DMS 273 (cell line): ENCODE results near the gene PLCB4.

Experiments used
- DNase-seq: peaks from one replicate; lab custom pipeline; 2025; ENCODE audit not compliant: unreplicated experiment; lab: John Stamatoyannopoulos, UW

The PLCB4 gene

DNA sequence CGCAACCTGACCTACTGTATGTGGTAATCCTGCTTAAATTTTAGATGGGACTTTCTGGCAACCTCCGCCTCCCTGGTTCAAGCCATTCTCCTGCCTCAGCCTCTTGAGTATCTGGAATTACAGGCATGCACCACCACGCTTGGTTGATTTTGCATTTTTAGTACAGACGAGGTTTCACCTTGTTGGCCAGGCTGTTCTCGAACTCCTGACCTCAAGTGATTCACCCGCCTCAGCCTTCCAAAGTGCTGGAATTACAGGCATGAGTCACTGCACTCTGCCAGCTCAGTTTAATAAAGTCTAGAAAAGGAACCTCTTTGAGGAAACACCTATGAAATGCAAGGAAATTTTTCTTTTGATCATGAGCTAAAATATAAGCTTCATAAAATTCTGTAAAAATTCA is 9.0 kb upstream of the PLCB4 start:
- no peak for DNase-seq

DNA sequence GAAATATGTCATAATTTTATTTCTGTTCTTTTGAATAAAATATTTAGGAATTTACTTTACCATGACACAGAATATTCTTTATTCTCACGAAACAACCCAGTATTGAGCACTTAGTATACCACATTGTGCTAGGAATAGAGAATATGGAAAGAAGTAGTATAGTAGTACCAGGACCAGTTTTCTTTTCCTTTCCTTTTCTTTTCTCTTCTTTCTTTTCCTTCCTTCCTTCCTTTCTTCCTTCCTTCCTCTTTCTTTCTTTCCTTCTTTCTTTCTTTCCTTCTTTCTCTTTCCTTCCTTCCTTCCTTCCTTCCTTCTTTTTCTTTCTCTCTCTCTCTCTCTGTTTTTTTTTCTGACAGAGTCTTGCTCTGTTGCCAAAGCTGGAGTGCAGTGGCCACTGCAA is 7.5 kb upstream of the PLCB4 start:
- DNase-seq: no peak

DNA sequence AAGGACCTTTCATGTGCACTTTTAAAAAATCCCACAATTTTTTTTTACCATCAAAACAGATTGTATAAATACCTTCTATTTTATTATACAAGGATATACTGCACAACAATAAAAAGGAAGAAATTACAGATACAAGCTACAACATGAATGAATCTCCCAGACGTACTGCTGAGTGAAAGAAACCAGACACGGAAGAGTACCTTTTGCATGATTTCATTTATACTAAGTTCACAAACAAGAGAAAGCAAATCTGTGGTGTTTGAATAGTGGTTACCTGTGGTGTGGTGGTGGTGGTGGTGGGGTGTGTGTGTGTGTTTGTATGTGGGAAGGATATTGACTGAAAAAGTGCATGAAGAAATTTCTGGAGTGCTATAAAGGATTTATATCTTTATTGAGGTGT is 6.8 kb upstream of the PLCB4 start:
- DNase-seq: no peak

DNA sequence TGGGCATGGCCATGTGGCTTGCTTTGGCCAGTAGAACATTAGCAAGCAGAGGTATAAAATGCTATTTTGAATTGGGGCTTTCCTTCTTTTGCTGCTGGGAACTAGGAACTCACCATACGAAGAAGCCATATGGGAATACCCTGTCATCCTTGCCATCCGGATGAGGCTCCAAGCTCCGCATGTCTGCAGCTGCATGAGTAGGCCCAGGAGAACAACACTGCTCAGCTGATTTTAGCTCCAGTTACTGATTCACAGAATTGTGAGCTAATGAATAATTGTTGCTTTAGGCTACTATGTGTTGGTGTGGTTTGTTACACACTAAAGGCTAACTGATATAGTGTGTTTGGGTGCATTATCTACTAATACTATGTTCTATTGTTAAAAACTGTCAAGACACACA is 2.7 kb upstream of the PLCB4 start:
- DNase-seq: peak; percentile 11

DNA sequence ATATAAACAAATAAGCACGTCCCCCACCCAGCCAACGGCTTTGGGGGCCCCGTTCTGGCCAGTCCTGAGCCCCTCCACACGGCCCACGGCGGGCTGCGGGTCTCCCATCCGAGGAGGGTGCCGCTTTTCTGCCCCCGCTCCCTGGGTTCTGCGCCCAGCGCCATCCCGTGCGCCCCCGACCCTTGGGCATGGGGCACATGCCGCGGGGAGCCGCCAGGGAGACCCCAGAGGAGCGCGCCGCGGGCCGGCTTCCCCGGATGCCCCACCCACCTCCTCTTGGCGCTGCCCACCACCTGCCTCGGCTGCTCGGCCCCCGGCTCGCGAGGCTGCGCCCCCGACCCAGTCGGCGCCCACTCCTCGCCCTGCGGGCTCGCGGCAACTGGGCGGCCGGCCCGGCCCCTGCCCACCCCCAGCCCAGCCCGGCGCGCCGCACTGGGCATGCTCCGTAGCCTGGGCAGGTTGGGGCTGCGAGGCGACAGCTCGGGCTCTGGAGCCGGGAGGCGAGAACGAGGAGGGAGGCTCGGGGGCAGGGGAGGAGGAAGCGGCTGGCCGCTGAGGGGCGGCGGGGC is 570 bp upstream of the PLCB4 start:
- peak; percentile 91 for DNase-seq

DNA sequence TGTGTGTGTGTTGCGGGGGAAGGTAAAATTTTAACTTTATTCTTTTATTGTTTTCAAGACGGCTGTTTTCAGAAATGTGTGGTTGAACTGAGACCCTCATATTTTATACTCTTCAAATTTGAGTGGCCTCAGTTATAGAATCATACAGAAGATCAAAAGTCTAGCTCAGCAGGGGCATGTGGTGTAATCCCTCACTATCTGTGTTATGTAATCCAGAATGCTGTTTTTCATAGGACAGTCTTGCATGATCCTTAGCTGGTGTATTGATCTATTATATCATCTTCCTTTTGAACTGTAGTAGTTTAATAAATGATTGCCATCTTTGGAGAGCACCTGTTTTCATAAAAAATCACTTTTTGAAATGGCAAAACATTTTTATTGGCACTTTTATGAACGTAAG is 1.4 kb downstream of the PLCB4 start:
- DNase-seq: peak; percentile 31

DNA sequence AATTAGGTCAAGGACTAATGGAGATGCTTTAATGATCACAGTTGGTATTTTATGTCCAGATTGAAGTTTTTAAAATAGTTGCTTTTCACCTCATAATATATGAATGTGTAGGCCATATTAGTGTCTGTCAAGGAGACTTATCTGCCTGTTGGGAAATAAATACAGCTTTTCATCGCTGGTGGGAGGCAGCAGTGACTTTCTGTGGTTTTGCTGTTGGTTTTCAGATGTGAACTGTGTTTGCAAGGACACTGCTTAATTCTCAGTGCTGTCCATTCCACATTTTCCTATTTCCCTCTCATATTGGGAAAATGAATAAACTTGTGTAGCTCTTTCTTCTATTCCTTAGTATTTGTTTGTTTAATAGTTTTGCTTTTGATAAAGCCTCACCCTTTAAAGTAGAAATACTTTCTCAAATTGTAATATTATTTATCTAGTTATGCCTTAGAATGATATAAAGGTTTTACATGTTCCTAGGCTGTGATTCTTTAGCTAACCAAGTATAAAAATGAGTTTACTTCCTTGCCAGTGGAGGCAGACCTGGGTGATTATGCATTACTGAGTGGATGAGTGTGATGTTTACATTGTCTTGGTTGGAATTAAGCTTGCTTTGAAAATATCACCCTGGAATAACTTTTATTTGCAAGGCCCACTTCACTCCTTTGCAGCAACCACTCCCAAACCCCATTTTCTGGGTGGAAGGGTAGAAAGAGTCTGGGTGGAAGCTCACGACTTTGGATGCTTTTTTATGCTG is 3.3 kb downstream of the PLCB4 start:
- peak; percentile 34 for DNase-seq

DNA sequence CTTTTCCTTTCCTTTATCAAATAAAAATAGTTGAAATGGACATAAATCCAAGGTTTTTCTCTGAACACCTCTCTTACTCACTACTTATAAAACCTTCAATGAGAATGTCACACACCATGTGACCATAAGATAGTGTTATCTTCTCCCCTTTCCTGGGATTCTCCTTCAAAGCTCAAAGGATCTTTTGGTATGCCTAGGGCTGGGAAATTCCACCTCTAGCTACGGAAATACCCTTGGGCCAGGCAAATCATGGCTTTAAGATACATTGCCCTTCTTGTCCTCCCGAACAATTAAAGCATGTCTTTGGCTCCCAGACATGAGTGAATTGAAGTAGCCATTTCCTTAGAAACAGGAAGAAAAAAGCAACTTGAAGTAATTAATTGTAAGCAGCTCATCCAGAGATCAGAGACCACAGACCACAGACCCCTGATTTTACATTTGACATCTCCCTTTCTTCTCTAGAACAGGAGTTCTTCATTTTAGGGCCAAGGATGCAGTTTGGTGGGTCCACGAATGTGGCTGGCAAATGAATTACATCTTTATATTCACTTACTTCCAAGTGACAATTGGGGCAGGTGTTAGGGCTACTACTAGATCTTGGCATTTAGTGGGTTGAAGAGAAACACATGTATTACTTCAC is 4.1 kb downstream of the PLCB4 start:
- DNase-seq: no peak

DNA sequence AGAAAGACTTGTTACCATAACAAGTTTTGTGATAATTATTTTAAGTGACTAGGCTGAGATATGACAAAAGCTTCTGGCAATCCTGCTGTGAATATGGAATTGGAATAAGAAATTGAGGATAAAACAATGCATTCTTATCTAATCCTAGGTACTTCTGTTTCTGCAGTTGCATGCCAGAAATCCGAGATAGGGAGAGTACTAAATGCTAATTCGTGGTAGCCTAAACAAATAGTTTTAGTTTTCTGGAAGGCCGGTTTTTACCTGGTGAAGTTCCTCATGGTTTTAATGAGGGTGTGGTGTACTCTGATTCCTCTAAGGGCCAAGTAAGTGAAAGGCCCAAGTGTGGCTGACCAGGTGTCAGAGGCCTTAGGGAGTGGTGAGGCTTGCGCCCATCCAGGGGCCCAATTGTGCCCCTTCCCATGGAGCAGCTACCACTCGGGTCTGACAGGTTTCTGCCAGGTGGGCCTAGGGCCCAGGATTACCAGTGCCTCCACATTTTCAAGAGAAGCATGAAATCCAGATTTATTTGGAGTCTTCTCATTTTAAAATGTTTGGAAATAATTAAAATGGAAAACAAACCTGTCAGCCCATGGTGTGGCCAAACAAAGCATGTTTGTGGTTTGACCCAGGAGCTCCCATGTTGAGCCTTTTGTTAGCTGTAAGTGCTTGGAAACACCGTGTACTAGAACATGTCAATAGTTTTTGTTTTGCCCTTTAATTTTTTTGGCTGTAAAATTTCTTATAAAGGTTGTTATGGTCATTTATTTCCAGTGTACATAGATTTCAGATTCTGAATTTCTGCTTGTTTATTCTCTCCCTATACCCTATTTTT is 6.6 kb downstream of the PLCB4 start:
- no peak for DNase-seq

DNA sequence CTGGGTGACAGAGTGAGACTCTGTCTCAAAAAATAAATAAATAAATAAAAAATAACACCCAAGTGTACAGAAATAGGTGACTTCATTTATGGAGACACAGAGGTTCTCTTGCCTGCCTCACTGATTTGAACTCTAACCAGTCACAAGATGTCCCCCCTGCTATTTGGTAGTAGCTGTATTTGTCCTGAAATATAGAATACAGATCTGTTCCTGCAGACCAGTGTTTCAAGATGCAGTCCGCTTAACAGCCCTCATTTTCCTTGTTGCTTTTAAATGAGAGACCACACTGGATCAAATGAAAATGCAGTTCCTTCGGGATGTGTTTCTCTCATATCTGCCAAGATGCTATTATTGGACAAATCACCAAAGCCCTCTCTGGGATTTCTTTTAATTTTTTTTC is 7.6 kb downstream of the PLCB4 start:
- no peak for DNase-seq

DNA sequence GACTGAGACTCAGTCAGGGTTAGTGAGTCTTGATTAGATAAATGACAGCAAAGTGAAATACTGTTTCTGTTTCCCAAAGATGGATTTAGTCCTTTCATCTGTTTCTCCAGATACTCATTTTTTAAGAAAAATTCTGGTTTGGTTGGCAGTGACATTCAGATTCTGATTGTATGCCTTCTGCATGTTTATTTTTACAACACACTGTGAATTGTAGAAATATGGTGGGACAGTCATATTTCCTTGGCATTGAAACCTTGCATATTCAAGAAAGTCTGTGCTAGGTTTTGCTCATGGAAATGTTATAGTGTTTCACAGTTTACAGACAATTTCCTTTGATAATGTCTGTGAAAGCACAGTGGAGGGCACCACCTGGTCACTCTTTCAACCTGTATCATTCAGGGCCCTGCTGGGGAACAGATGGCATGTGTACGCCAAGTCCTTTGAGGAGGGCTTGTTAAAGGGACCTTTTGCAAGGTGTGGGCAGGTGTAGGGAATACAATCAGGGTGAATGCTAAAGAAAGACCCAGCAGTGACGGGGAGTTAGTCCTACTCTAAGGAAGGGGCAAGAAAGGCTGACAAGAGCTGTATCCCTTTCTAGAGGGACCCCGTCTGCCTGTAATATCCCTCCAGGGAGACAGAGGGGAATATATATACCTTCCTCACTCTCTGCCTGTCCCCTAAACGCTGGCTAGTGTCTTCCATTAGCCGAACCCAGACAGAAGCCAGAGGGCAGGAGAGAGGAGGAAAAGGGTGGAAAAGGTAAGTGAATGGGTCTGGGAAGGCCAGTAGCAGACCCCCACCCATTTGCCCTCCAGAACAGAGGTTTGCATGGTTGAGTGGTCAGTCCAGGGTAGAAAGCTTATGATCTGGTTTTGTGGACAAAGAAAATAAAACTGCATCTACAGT is 10.2 kb downstream of the PLCB4 start:
- DNase-seq: peak; percentile 74

DNA sequence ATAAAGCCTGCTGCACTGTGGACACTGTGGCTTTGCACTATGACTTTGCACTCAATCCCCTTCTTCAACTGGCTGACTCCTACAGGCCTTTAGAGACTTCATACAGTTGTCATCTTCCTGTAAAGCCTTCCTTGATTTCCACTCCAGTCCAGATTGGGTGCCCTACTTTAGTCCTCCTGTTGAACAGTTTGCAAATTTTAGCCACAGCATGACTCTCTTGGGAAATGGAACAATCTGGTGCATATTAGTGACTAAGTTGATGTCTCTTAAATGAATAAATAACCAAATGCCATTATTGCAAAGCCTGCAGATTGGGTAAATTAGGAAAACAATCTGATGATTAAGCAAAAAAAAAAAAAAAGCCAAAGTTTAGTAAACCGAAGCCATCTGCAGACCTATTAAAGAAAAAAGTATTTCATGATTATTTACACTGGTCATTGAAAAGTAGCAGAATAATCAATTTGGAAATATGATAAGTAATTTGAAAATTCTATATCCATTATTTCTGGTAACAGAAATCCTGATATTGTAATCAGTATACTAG is 12.6 kb downstream of the PLCB4 start:
- DNase-seq: peak; percentile 78

DNA sequence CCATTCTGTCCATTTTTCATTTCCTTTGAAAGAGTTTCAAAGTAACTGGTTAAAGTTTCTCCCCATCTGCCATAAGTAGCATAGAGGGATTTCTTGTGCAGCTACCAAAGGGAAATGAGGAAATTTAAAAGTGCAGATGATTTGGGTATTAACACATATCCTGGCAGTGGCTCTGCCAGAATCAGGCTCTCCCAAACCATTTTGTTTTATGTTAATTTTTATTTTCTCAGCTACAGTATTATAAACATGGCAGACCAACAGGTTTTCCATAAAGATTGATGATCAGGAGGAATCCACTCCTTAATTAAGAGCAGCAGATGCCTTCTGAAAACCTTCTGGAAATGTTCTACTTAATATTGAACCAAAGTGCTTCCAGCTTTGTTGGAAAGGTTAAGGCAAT is 13.9 kb downstream of the PLCB4 start:
- peak; percentile 59 for DNase-seq

DNA sequence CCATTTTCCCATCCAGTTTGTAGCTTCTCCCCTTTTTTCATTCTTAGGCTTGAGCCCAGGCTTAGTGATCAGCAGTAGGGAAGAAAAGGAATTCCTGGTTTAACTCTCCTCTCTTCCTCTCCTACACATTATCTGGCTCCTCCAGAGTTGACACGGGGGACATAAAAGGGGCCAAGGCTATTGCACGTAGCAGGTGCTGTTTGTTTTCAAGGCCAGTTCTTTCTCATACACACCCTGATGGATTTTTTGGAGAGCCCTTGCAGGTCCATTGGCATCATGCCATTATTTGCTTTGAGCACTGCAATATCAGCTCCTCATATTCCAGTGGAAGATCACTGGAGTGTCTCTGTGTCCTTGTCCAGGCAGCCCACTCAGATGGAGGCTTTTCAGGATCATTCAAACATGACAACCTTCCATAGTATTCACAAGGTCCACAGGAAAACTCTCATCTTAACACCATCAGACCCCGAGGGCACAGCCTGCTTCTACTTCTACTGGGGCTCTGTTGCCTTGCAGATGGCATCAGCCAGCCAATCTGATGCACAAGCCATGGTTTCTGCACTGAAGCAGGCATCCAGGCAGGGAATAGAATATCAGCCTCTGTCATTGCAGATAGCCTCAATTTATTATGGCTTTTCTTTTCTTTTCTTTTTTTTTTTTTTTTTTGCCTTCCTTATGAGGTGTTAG is 18.8 kb downstream of the PLCB4 start:
- DNase-seq: peak; percentile 68

DNA sequence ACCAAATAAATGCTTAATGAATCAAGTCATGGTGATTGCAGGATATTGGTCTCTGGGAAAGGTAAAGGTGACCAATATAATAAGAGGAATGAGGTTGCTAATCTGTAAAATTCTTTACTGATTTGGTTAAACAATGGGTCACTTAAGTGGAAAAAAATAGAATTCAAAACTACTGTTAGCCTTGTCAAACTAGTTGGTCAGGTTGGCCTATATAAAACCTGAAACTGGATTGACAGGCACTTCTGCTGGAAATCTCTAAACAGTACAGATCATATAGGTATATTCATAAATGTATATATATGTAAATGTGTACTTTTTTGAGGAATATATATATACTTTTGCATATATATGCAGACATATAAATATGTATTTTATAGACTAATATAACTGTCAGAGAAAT is 19.7 kb downstream of the PLCB4 start:
- DNase-seq: no peak

DNA sequence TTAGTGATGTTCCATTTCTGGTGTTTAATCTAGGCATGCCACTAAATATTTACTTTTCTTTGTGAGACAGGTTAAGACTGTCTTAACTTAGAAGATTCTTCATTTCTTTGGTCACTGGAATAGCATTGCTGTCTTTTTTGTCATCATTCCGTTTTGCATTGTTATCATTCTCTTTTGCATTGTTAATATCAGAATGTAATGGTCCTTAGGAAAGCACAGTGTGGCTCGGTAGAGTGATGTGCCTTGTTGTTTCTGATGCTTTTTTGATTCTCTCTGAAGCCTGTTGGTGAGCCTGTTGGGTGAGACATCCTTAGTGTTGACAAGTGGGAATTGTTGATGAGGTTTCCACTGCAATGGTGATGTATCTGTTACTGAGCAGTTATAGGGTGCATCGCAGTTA is 23.2 kb downstream of the PLCB4 start:
- DNase-seq: no peak

DNA sequence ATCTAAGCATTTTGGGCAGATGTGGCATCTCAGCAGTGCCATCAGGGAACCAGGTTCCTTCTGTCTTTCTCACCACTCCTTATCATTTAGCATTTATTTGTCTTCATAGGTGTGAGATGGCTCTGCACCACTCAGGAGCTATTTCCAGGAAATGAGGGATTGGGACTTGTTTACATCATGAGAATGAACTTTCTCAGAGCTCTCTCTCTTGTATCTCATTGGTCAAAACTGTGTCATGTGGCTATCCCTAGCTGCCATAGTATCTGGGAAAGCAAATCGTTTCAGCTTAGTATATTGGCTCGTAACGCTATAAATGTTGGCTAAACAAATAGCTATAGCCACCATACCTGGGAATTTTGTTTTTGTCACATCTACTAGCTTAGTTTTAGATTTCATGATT is 23.8 kb downstream of the PLCB4 start:
- DNase-seq: peak; percentile 13

DNA sequence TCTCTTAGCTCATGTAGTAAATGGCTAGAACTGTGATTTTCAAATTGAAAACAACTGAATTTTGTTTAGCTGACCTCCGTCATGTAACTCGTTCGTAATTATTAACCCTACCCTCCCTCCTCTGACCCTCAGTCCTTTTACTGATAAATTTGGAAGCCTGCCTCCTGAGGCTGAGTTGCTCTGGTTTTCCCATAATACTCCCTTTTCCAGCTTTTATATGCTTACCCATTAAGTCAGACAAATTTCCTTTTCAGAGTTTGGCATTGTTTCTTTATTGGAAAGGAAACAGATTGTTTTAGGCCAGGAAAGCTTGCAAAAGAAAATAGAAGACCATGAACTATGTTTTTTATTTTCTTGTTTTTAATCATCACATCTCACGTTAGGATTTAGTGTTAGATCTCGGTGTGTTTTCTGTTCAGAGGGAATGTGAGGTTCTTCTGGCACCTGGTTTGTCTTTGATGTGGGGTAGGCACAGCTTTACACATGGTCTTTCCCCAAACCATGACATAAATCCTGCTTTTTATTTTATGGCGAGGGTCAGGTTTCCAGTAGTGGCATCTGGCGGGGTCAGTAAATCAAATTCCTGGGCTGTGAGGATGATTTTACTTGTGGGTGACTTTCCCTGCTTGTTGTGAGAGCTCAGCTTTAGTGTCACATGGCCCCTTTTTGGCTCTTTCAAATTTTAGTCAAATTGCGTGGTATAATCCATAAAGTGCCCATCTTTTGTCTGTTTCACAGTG is 24.5 kb downstream of the PLCB4 start:
- peak; percentile 76 for DNase-seq

DNA sequence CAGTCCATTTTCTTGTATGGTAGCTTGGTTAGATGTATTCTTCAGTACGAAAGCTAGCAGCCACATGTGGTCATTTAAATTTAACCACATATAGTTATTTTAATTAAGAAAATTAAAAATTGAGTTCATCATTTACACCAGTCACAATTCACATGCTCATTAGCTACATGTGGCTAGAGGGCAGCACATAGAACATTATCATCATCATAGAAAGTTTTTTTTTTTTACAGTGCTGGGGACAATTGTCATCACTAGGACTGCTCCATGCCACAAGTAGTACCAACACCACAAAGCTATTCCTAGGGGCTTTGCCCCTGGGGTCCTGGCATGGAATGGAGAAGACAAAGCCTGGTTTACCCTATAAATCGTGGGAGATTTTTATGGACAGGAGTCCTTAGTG is 30.5 kb downstream of the PLCB4 start:
- DNase-seq: no peak
